ENCODE data around the gene KRTAP5-8. TPM values are rescaled to one million over a fixed set of nuclear protein-coding genes. Genes with fewer than 3 reads are reported as not detected.

The KRTAP5-8 gene
- total and polyA plus RNA-seq, 12 donors = 0.28 TPM; not detected in 11

- Histone ChIP-seq H3K36me3 (replicated peaks in 1 of 2) (peaks cover 0 to 40% of the 10 kb centered on the region in 2 donors), H3K4me1 (replicated peaks in 1 of 2) (no peaks in the 10 kb centered on the region), H3K27ac (no peak overlapping the region), H3K4me3 (no peak overlapping the region), H3K27me3 (no peaks in the 10 kb centered on the region), H3K9me3 (replicated peaks in 1 of 3) (no peaks in the 10 kb centered on the region)
- peak; percentile 49 to 71 (median 60) for DNase-seq
- TF ChIP-seq POLR2A (IDR thresholded peaks at IDR 0.05) = no peak
- TF ChIP-seq CTCF (IDR thresholded peaks at IDR 0.05) = no peak
- 47 to 80% (median 54%) methylated on average over 1 to 6 of the region's 6 CpGs for WGBS, 4 donors
- intact Hi-C loops (cut with DNase I) = no loop called here
These were observed 37.2 kb upstream of the KRTAP5-8 start for GRCh38 chr11:71500601-71501021.

GRCh38 chr11:71501071-71501985, 36.5 kb upstream of the KRTAP5-8 start:
- no peak overlapping the region for H3K27ac ChIP-seq
- H3K9me3 ChIP-seq (replicated peaks in 1 of 3) = no peaks in the 10 kb centered on the region
- peak in 1 of 7 donors; percentile 21 for DNase-seq
- no peak overlapping the region for H3K4me3 ChIP-seq
- TF ChIP-seq CTCF (IDR thresholded peaks at IDR 0.05) (no peak), POLR2A (IDR thresholded peaks at IDR 0.05) (no peak)
- WGBS, 4 donors = 93 to 96% (median 93%) methylated on average over 17 to 30 of the region's 30 CpGs
- H3K36me3 ChIP-seq (replicated peaks in 1 of 2) = peaks cover 0 to 40% of the 10 kb centered on the region in 2 donors
- H3K27me3 ChIP-seq = no peaks in the 10 kb centered on the region
- no peaks in the 10 kb centered on the region for H3K4me1 ChIP-seq (replicated peaks in 1 of 2)
- intact Hi-C loops (cut with DNase I) = no loop called here

- 89 to 96% (median 94%) methylated on average over 5 to 10 of the region's 10 CpGs for WGBS, 4 donors
- Histone ChIP-seq H3K36me3 (replicated peaks in 1 of 2) (peaks cover 0 to 37% of the 10 kb centered on the region in 2 donors), H3K4me1 (replicated peaks in 1 of 2) (no peaks in the 10 kb centered on the region), H3K27me3 (no peaks in the 10 kb centered on the region), H3K4me3 (no peak overlapping the region), H3K27ac (no peak overlapping the region), H3K9me3 (replicated peaks in 1 of 3) (no peaks in the 10 kb centered on the region)
- intact Hi-C loops (cut with DNase I) = no loop called here
- no peak for DNase-seq
- TF ChIP-seq POLR2A (IDR thresholded peaks at IDR 0.05) (no peak), CTCF (IDR thresholded peaks at IDR 0.05) (no peak)
These were observed 35.8 kb upstream of the KRTAP5-8 start for GRCh38 chr11:71502026-71502425.

- DNase-seq = no peak
- no peaks in the 10 kb centered on the region for H3K4me1 ChIP-seq (replicated peaks in 1 of 2)
- peaks cover 0 to 28% of the 10 kb centered on the region in 2 donors for H3K36me3 ChIP-seq (replicated peaks in 1 of 2)
- TF ChIP-seq POLR2A (IDR thresholded peaks at IDR 0.05) = no peak
- TF ChIP-seq CTCF (IDR thresholded peaks at IDR 0.05) = no peak
- no peak overlapping the region for H3K4me3 ChIP-seq
- intact Hi-C loops (cut with DNase I) = no loop called here
- no peak overlapping the region for H3K27ac ChIP-seq
- H3K27me3 ChIP-seq = no peaks in the 10 kb centered on the region
- peaks cover 0 to 6% (median 0%) of the 10 kb centered on the region in 3 donors for H3K9me3 ChIP-seq (replicated peaks in 1 of 3)
- WGBS, 4 donors = 91 to 97% (median 94%) methylated on average over 12 to 15 of the region's 15 CpGs
These were observed 34.9 kb upstream of the KRTAP5-8 start for GRCh38 chr11:71502871-71503435.

Measured in adrenal gland (tissue), 12 donors.